Measurements from ENCODE around the gene ST3GAL2.

DNA sequence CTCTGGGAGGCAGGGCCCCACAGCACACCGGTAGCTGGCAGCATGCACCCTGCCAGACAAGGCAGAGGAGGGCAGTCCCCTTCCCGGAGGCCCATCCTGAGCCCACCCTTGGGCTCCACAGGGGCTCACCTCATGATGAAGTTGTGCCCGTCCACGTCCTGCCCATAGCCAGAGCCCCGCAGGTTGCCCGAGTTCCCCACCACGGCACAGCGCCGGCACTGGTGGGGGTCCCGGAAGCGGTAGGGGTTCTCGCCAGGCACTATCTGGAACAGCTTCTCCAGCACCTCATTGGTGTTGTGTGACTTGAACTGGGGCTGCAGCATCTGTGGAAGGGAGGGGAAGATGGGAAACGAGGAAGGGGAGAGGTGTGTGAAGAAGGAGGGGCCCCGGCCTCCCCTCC, 44.0 kb downstream of the ST3GAL2 start:
- TF ChIP-seq EZH2 (IDR thresholded peaks at IDR 0.05; ENCODE audit: borderline replicate concordance, low read depth, low read length, severe bottlenecking): no peak
- TF ChIP-seq, protein P1, sequence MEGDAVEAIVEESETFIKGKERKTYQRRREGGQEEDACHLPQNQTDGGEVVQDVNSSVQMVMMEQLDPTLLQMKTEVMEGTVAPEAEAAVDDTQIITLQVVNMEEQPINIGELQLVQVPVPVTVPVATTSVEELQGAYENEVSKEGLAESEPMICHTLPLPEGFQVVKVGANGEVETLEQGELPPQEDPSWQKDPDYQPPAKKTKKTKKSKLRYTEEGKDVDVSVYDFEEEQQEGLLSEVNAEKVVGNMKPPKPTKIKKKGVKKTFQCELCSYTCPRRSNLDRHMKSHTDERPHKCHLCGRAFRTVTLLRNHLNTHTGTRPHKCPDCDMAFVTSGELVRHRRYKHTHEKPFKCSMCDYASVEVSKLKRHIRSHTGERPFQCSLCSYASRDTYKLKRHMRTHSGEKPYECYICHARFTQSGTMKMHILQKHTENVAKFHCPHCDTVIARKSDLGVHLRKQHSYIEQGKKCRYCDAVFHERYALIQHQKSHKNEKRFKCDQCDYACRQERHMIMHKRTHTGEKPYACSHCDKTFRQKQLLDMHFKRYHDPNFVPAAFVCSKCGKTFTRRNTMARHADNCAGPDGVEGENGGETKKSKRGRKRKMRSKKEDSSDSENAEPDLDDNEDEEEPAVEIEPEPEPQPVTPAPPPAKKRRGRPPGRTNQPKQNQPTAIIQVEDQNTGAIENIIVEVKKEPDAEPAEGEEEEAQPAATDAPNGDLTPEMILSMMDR (IDR thresholded peaks at IDR 0.05; ENCODE audit: borderline replicate concordance, extremely low read depth, low read length, poor library complexity, severe bottlenecking): no peak

Measured in DND-41 (cell line).